Ectodermal cell (in vitro differentiated cells): ENCODE results near the gene CNPY1. TPM values are rescaled to one million over a fixed set of nuclear protein-coding genes. Genes with fewer than 3 reads are reported as not detected.
"Not testable (repeated sequence)": the region's sequence is repeated elsewhere in the genome, so short reads cannot be mapped to it uniquely, and the experiment has no call there.

Experiments
- H3K27ac ChIP-seq: 2 replicates; pipeline ENCODE4 v1.7.0; 2013; ENCODE audit warnings: mild to moderate bottlenecking, low read depth, low read length; ENCODE audit not compliant: insufficient read depth, poor library complexity, severe bottlenecking
- H3K27me3 ChIP-seq: 2 replicates; pipeline ENCODE4 v1.7.0; 2013; ENCODE audit warnings: mild to moderate bottlenecking, low read length; ENCODE audit not compliant: insufficient read depth, control insufficient read depth, poor library complexity, severe bottlenecking
- H3K36me3 ChIP-seq: one replicate; pipeline ENCODE4 v1.7.0; 2013; ENCODE audit warnings: low read length; ENCODE audit not compliant: control insufficient read depth, insufficient read depth
- H3K4me1 ChIP-seq: one replicate; pipeline ENCODE4 v1.7.0; 2013; ENCODE audit warnings: low read length; ENCODE audit not compliant: control insufficient read depth, insufficient read depth
- H3K4me3 ChIP-seq: 2 replicates; pipeline ENCODE4 v1.7.0; 2013; ENCODE audit warnings: low read depth, low read length, control low read depth; ENCODE audit not compliant: insufficient read depth
- H3K9me3 ChIP-seq: 2 replicates; pipeline ENCODE4 v1.7.0; 2013; ENCODE audit warnings: mild to moderate bottlenecking, low read length, moderate library complexity; ENCODE audit not compliant: control insufficient read depth
- WGBS, 2 experiments: methylation state at CpG; one replicate each; pipeline ENCODE4 v1.1.7; 2013; ENCODE audit warnings: missing lambda C conversion rate in 2 of 2; 5-methylcytosine and 5-hydroxymethylcytosine counted together
- polyA plus RNA-seq, 4 experiments: library from polyadenylated mRNA; stranded (reverse); fragments of 50-300 nt; gene quantifications; one replicate each; pipeline ENCODE4 v1.2.3, GENCODE V29; 2013

The CNPY1 gene
- 0.28 TPM for polyA plus RNA-seq (2013, experiment 1 of 4)
- not detected for polyA plus RNA-seq (2013, experiment 2 of 4)
- not detected for polyA plus RNA-seq (2013, experiment 3 of 4)
- not detected for polyA plus RNA-seq (2013, experiment 4 of 4)

- H3K27me3 ChIP-seq, H3K36me3 ChIP-seq, H3K4me3 ChIP-seq, H3K27ac ChIP-seq, H3K9me3 ChIP-seq, H3K4me1 ChIP-seq: not testable (repeated sequence)
- 91 to 97% methylated on average over 1 of the region's 1 CpG for WGBS, 2 experiments
Observed at GRCh38 chr7:155546449-155546848, at the start of gene CNPY1. TSS of gene CNPY1 (minus strand) at chr7:155546559. CDS start at chr7:155545929, 630 bp downstream.

GRCh38 chr7:155594961-155595366 lies 48.6 kb upstream of the CNPY1 start:
- no peaks in the 10 kb centered on the region for H3K9me3 ChIP-seq
- WGBS, 2 experiments, result 53 to 65% methylated on average over 3 of the region's 3 CpGs
- H3K4me1 ChIP-seq, result peaks cover 7% of the 10 kb centered on the region
- no peak overlapping the region for H3K27ac ChIP-seq
- no peaks in the 10 kb centered on the region for H3K27me3 ChIP-seq
- H3K36me3 ChIP-seq, result no peaks in the 10 kb centered on the region
- H3K4me3 ChIP-seq, result no peak overlapping the region

- H3K27me3 ChIP-seq, result no peaks in the 10 kb centered on the region
- no peak overlapping the region for H3K27ac ChIP-seq
- H3K4me3 ChIP-seq, result no peak overlapping the region
- no peaks in the 10 kb centered on the region for H3K36me3 ChIP-seq
- H3K9me3 ChIP-seq, result no peaks in the 10 kb centered on the region
- 95 to 96% methylated on average over 6 of the region's 6 CpGs for WGBS, 2 experiments
- H3K4me1 ChIP-seq, result peaks cover 7% of the 10 kb centered on the region
Observed at GRCh38 chr7:155594163-155594732, 47.9 kb upstream of the CNPY1 start.

GRCh38 chr7:155593461-155594162 lies 47.3 kb upstream of the CNPY1 start:
- WGBS, 2 experiments, result 90 to 92% methylated on average over 15 of the region's 15 CpGs
- no peaks in the 10 kb centered on the region for H3K36me3 ChIP-seq

GRCh38 chr7:155591055-155591775 lies 44.9 kb upstream of the CNPY1 start:
- Histone ChIP-seq H3K27ac (no peak overlapping the region), H3K36me3 (no peaks in the 10 kb centered on the region), H3K4me1 (peaks cover 7% of the 10 kb centered on the region), H3K9me3 (no peaks in the 10 kb centered on the region), H3K4me3 (no peak overlapping the region), H3K27me3 (no peaks in the 10 kb centered on the region)
- WGBS, 2 experiments, result 93% methylated on average over 14 of the region's 14 CpGs

More at GRCh38 chr7:155593461-155594162, 47.3 kb upstream of the CNPY1 start:
- peaks cover 7% of the 10 kb centered on the region for H3K4me1 ChIP-seq
- no peak overlapping the region for H3K4me3 ChIP-seq
- no peaks in the 10 kb centered on the region for H3K27me3 ChIP-seq
- H3K9me3 ChIP-seq, result no peaks in the 10 kb centered on the region
- no peak overlapping the region for H3K27ac ChIP-seq

- Histone ChIP-seq H3K9me3 (no peaks in the 10 kb centered on the region), H3K36me3 (no peaks in the 10 kb centered on the region), H3K27me3 (no peaks in the 10 kb centered on the region), H3K4me3 (no peak overlapping the region), H3K4me1 (peaks cover 7% of the 10 kb centered on the region), H3K27ac (no peak overlapping the region)
- 92 to 93% methylated on average over 20 of the region's 20 CpGs for WGBS, 2 experiments
Observed at GRCh38 chr7:155590215-155591018, 44.1 kb upstream of the CNPY1 start.

GRCh38 chr7:155589001-155589980 lies 42.9 kb upstream of the CNPY1 start:
- WGBS, 2 experiments, result 93 to 94% methylated on average over 29 of the region's 29 CpGs
- no peaks in the 10 kb centered on the region for H3K36me3 ChIP-seq

GRCh38 chr7:155588468-155588998 lies 42.2 kb upstream of the CNPY1 start:
- Histone ChIP-seq H3K27me3 (no peaks in the 10 kb centered on the region), H3K27ac (no peak overlapping the region), H3K36me3 (no peaks in the 10 kb centered on the region), H3K4me3 (no peak overlapping the region), H3K9me3 (no peaks in the 10 kb centered on the region), H3K4me1 (no peaks in the 10 kb centered on the region)
- WGBS, 2 experiments, result 89 to 91% methylated on average over 10 of the region's 10 CpGs

More at GRCh38 chr7:155589001-155589980, 42.9 kb upstream of the CNPY1 start:
- H3K27me3 ChIP-seq, result no peaks in the 10 kb centered on the region
- no peak overlapping the region for H3K4me3 ChIP-seq
- H3K27ac ChIP-seq, result no peak overlapping the region
- no peaks in the 10 kb centered on the region for H3K9me3 ChIP-seq
- H3K4me1 ChIP-seq, result no peaks in the 10 kb centered on the region

GRCh38 chr7:155587486-155587885 lies 41.1 kb upstream of the CNPY1 start:
- H3K27ac ChIP-seq, result no peak overlapping the region
- WGBS, 2 experiments, result 93 to 95% methylated on average over 10 of the region's 10 CpGs
- H3K9me3 ChIP-seq, result no peaks in the 10 kb centered on the region
- H3K36me3 ChIP-seq, result no peaks in the 10 kb centered on the region
- no peaks in the 10 kb centered on the region for H3K4me1 ChIP-seq
- H3K4me3 ChIP-seq, result no peak overlapping the region
- no peaks in the 10 kb centered on the region for H3K27me3 ChIP-seq
